Upper lobe of left lung (tissue), 4 donors: ENCODE results near the gene KIF4A.

Source experiments
- CTCF ChIP-seq, 6 experiments: fragments of 450-650 bp in 4 of 6; fragments of 200-600 bp in 2 of 6; sonication (generic) in 2 of 6; IDR thresholded peaks; one replicate each; pipeline ENCODE4 v1.5.1; 2016 to 2019; ENCODE audit warnings: antibody characterized with exemption in 6 of 6
- POLR2A ChIP-seq, 4 donors: fragments of 450-650 bp; IDR thresholded peaks; one replicate each; pipeline ENCODE4 v1.5.1; 2016 to 2017; ENCODE audit warnings: antibody characterized with exemption in 4 of 4, mild to moderate bottlenecking in 2 of 4

- TF ChIP-seq POLR2A (IDR thresholded peaks at IDR 0.05) (no peak), CTCF (IDR thresholded peaks at IDR 0.05) (no peak)
These were observed 48.4 kb upstream of the KIF4A start for GRCh38 chrX:70241501-70241900.
